BE2C (cell line): ENCODE data around the gene VWA5B2.

Experiments used
- DNase-seq: peaks from one replicate; pipeline ENCODE4 v3.0.0-alpha.2; 2020
- H3K27me3 ChIP-seq: fragments of 250-450 bp; sonication (Bioruptor Pico); 2 replicates; pipeline ENCODE4 v1.5.1; 2020; ENCODE audit warnings: mild to moderate bottlenecking
- H3K36me3 ChIP-seq: fragments of 250-450 bp; sonication (Bioruptor Pico); 2 replicates; pipeline ENCODE4 v1.5.1; 2020; ENCODE audit warnings: mild to moderate bottlenecking
- H3K4me1 ChIP-seq: fragments of 250-450 bp; sonication (Bioruptor Pico); 2 replicates; pipeline ENCODE4 v1.5.1; 2020
- H3K4me3 ChIP-seq: 2 replicates; pipeline ENCODE4 v1.5.1; 2011; ENCODE audit warnings: low read depth, low read length
- H3K9me3 ChIP-seq: fragments of 250-450 bp; sonication (Bioruptor Pico); 2 replicates; pipeline ENCODE4 v1.5.1; 2020
- TF ChIP-seq, protein P1 (sequence below): IDR thresholded peaks from 2 replicates; pipeline ENCODE4 v1.5.1; 2012; ENCODE audit warnings: mild to moderate bottlenecking, low read depth, low read length

Gene VWA5B2

DNA sequence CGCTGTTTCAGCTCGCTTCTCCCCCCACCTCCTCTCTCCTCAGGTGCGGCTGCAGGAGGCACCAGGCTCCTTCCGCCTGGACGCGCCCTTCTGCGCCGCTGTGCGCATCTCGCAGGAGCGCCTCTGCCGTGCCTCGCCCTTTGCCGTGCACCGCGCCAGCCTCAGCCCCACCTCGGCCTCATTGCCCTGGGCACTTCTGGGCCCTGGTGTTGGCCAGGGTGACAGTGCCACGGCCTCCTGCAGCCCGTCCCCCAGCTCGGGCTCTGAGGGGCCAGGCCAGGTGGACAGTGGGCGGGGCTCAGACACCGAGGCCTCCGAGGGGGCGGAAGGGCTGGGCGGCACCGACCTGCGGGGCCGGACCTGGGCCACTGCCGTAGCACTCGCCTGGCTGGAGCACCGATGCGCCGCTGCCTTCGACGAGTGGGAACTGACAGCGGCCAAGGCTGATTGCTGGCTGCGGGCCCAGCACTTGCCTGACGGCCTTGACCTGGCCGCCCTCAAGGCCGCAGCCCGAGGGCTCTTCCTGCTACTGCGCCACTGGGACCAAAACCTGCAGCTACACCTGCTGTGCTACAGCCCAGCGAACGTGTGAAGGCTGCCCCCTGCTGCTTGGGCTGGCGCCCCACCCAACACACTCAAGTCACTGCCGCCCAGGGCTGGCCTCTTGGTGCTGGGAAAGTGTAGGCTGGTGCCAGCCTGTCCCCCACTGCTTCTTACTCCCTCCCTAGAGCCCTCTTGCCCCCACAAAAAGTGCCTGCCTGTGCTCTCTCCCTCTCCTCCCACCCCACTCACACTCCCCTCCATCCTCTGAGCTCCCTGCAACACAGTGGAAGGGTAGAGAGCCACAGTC is 12.3 kb downstream of the VWA5B2 start:
- no peaks in the 10 kb centered on the region for H3K9me3 ChIP-seq
- DNase-seq: peak; percentile 83
- 0 out of 2 replicates have a peak, but pooled peaks cover 2% of the 10 kb centered on the region for H3K4me1 ChIP-seq
- TF ChIP-seq, protein P1, sequence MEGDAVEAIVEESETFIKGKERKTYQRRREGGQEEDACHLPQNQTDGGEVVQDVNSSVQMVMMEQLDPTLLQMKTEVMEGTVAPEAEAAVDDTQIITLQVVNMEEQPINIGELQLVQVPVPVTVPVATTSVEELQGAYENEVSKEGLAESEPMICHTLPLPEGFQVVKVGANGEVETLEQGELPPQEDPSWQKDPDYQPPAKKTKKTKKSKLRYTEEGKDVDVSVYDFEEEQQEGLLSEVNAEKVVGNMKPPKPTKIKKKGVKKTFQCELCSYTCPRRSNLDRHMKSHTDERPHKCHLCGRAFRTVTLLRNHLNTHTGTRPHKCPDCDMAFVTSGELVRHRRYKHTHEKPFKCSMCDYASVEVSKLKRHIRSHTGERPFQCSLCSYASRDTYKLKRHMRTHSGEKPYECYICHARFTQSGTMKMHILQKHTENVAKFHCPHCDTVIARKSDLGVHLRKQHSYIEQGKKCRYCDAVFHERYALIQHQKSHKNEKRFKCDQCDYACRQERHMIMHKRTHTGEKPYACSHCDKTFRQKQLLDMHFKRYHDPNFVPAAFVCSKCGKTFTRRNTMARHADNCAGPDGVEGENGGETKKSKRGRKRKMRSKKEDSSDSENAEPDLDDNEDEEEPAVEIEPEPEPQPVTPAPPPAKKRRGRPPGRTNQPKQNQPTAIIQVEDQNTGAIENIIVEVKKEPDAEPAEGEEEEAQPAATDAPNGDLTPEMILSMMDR: peak; percentile 84
- H3K4me3 ChIP-seq: no peak overlapping the region
- no peaks in the 10 kb centered on the region for H3K27me3 ChIP-seq
- H3K36me3 ChIP-seq: peaks cover 40% of the 10 kb centered on the region

DNA sequence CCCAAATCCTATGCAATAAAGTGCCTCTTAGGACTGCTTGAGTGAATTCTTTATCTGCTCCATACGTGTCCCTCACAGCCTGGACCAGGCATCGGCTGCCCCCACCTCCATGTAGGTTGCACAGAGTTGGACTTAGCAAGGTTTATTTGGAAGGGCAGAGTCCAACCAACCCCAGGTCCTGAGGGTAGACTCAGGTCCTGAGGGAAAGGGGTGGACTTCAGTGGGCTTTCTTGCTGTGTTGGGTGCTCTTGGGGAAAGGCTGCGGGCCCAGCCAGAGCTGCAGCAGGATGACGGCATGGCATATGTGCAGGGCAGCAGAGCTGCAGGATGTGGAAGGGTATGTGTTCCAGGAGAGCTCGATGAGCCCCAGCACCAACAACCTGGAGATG is 12.9 kb downstream of the VWA5B2 start:
- no peak for DNase-seq
- Histone ChIP-seq H3K4me1 (0 out of 2 replicates have a peak, but pooled peaks cover 2% of the 10 kb centered on the region), H3K27me3 (no peaks in the 10 kb centered on the region), H3K9me3 (no peaks in the 10 kb centered on the region), H3K4me3 (no peak overlapping the region), H3K36me3 (peaks cover 40% of the 10 kb centered on the region)
- TF ChIP-seq, protein P1: no peak

DNA sequence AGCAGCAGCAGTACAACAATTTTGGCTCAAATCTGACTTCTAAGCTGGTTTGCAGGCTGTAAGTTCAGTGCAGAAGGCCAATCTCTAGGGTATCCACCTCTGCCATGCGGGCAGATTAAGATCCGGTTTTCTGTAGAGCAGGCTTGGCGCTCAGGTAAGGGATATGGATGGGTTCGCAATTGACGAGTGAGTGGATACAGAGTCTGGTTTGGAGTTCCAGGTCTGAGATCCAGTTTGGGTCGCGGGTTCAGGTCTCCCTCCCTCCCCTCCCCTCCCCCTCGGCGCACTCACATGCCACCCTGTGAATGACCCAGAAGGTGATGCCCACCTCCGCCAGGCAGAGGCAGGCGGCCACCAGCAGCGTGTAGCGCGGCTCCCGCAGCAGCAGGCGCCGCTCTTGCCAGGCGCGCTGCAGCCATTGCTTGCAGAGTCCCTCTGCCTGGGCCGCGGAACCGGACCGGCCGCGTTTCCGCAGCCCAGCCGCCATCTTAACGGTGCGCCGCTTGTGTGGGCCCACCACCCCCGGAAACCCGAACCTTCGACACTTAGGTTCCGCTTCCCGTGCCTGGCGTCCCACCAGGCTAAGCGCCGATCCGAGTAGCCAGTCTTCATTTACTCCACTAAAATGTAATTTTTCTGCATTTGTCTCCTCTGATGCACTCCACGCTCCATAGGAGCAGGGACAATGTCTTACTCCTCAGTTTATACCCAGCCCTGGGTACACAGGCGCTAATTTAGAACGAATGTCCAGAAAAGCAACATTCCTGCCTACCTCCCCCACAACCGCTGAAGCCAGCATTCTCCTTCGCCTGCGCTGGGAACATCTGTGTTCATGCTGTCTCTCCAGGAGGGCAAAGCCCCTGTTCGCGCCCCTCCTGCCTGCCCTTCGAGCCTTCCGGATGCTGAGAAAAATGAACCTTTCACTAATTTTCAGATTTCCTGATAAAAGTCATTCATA is 19.3 kb downstream of the VWA5B2 start, which contains the start of gene ALG3:
Gene ALG3, minus strand, starts transcription at position 509 of the 958 bp plus-strand sequence. Its CDS starts 22 bp downstream, at position 487.
- peak within 1 kb of the TSS; percentile 89 for H3K4me3 ChIP-seq
- H3K36me3 ChIP-seq: peaks cover 21% of the 10 kb centered on the region
- H3K27me3 ChIP-seq: no peaks in the 10 kb centered on the region
- DNase-seq: peak; percentile 87
- H3K9me3 ChIP-seq: no peaks in the 10 kb centered on the region
- TF ChIP-seq, protein P1: no peak
- H3K4me1 ChIP-seq: no peaks in the 10 kb centered on the region

DNA sequence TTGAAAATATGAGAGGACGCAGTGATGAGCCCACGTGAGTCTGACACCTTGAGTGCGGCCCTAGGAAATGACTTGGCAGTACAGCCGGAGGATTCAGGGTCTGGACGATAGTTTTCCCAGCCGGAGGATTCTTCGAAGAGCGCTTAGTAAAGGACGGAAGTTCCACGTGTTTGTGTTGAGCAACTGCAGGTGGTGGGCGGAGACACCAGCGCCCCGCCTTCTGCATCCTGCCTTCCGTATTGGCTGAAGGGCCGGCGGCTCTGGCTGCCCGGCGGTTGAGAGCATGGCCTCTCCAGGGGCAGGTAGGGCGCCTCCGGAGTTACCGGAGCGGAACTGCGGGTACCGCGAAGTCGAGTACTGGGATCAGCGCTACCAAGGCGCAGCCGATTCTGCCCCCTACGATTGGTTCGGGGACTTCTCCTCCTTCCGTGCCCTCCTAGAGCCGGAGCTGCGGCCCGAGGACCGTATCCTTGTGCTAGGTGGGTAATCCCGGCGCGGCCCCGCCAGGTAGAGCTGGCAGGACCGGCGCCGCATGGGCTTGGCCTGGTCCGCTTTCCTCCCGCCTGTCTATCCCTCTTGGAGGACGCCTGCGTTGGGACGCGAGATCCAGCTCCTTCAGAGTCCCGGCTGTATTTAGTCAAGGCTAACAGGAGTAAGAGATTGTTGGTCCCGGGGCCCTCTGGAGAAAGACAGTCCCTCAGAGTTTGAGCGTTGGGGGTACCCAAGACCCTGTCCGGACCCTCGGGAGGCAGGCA is 20.2 kb downstream of the VWA5B2 start, which contains the start of gene EEF1AKMT4:
Gene EEF1AKMT4, plus strand, starts transcription at position 261 of the 755 bp plus-strand sequence. Its CDS starts 23 bp downstream, at position 284.
- Histone ChIP-seq H3K9me3 (no peaks in the 10 kb centered on the region), H3K27me3 (no peaks in the 10 kb centered on the region), H3K4me1 (no peaks in the 10 kb centered on the region), H3K4me3 (peak within 1 kb of the TSS; percentile 89), H3K36me3 (peaks cover 12% of the 10 kb centered on the region)
- peak; percentile 98 for DNase-seq
- TF ChIP-seq, protein P1: peak; percentile 19; the same call in 1 of the 2 replicates

DNA sequence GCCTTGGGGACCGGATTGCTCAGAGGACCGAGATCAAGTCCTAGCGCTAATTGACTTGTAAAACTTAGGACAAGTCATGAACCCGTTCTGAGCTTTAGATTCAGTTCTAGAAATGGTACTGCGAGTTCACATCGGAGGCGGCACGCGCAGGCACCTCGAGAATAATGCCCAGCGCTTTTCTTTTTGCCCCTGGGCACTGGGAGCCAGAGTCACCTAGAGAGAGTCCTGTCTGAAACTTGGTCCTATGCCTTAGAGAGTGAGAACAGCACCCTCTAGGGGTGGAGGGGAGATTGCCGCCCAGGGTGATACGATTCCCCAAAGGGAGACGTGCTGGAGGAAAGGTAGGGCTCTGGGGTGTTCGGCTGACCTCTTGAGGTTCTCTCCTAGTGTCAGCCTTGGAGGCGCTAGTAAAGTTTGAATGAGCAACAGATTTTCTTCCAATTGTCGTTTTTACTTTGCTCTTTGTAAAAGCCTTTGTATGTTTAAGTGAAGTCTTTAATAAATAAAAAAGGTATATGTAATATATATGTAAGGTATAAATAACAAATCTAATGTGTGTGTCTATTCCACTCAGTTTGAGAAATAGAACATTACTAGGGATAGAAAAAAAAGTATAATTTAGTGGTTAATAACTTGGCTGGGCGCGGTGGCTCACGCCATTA is 20.9 kb downstream of the VWA5B2 start:
- peak overlapping the region; percentile 89 for H3K4me3 ChIP-seq
- TF ChIP-seq, protein P1: peak; percentile 99
- DNase-seq: peak; percentile 93
- no peaks in the 10 kb centered on the region for H3K27me3 ChIP-seq
- H3K36me3 ChIP-seq: peaks cover 5% of the 10 kb centered on the region
- no peaks in the 10 kb centered on the region for H3K9me3 ChIP-seq
- H3K4me1 ChIP-seq: no peaks in the 10 kb centered on the region
